ENCODE measurements around the gene PPP1R37.
"Not testable (repeated sequence)": the region's sequence is repeated elsewhere in the genome, so short reads cannot be mapped to it uniquely, and the experiment has no call there.

Gene PPP1R37

GRCh38 chr19:45115809-45116615 lies 23.0 kb downstream of the PPP1R37 start:
- DNase-seq: no peak
- ATAC-seq: no peak

- peak; percentile 82 for DNase-seq
- ATAC-seq: peak; percentile 86
Measured at GRCh38 chr19:45117167-45117594, 24.2 kb downstream of the PPP1R37 start.

- no peak for DNase-seq
Measured at GRCh38 chr19:45117671-45118070, 24.7 kb downstream of the PPP1R37 start.

GRCh38 chr19:45118106-45118505 lies 25.1 kb downstream of the PPP1R37 start:
- ATAC-seq: no peak
- DNase-seq: no peak

More at GRCh38 chr19:45117671-45118070, 24.7 kb downstream of the PPP1R37 start:
- ATAC-seq: peak; percentile 26

- not testable (repeated sequence) for ATAC-seq, DNase-seq
Measured at GRCh38 chr19:45118591-45119355, 25.8 kb downstream of the PPP1R37 start.

- DNase-seq: no peak
- no peak for ATAC-seq
Measured at GRCh38 chr19:45119582-45119981, 26.6 kb downstream of the PPP1R37 start.

GRCh38 chr19:45121827-45122345 lies 28.9 kb downstream of the PPP1R37 start:
- DNase-seq (peak; percentile 31), ATAC-seq (no peak)

GRCh38 chr19:45122832-45123231 lies 29.9 kb downstream of the PPP1R37 start:
- no peak for DNase-seq
- ATAC-seq: no peak

- DNase-seq: no peak
- ATAC-seq: no peak
Measured at GRCh38 chr19:45123440-45123850, 30.5 kb downstream of the PPP1R37 start.

GRCh38 chr19:45124021-45124420 lies 31.0 kb downstream of the PPP1R37 start:
- ATAC-seq: no peak
- no peak for DNase-seq

- ATAC-seq (no peak), DNase-seq (no peak)
Measured at GRCh38 chr19:45125360-45125759, 32.4 kb downstream of the PPP1R37 start.

- peak; percentile 85 for DNase-seq
- peak; percentile 81 for ATAC-seq
Measured at GRCh38 chr19:45125975-45126493, 33.1 kb downstream of the PPP1R37 start.

GRCh38 chr19:45126654-45127053 lies 33.7 kb downstream of the PPP1R37 start:
- no peak for ATAC-seq
- no peak for DNase-seq

- DNase-seq (no peak), ATAC-seq (no peak)
Measured at GRCh38 chr19:45128146-45128545, 35.2 kb downstream of the PPP1R37 start.

- ATAC-seq (no peak), DNase-seq (no peak)
Measured at GRCh38 chr19:45128806-45129205, 35.8 kb downstream of the PPP1R37 start.

GRCh38 chr19:45130236-45130635 lies 37.3 kb downstream of the PPP1R37 start:
- no peak for DNase-seq
- ATAC-seq: no peak

- DNase-seq (no peak), ATAC-seq (no peak)
Measured at GRCh38 chr19:45130888-45131615, 38.1 kb downstream of the PPP1R37 start.

- no peak for DNase-seq
- ATAC-seq: no peak
Measured at GRCh38 chr19:45133661-45134060, 40.7 kb downstream of the PPP1R37 start.

GRCh38 chr19:45135176-45135885 lies 42.4 kb downstream of the PPP1R37 start:
- no peak for ATAC-seq
- DNase-seq: no peak

- ATAC-seq (no peak), DNase-seq (no peak)
Measured at GRCh38 chr19:45136507-45137178, 43.7 kb downstream of the PPP1R37 start.

Data from stimulated activated naive CD8-positive, alpha-beta T cell treated with anti-CD3 and anti-CD28 coated beads, Interleukin-15, Interleukin-2, amounts not matched to agents 100 U/mL and 50 U/mL, for 24 hours (primary cell).